Liver (tissue), 3 donors: ENCODE data around the gene GALK1.

Source experiments
- CTCF ChIP-seq: fragments of 150-350 bp; IDR thresholded peaks from 2 replicates; pipeline ENCODE4 v1.5.1; 2017; ENCODE audit warnings: improper control_type of control experiment, low read depth, low read length; ENCODE audit not compliant: missing input control
- HNF4A ChIP-seq, 2 donors: conservative IDR thresholded peaks; 2 replicates each; pipeline ENCODE4 v1.6.1; 2016; ENCODE audit warnings: antibody characterized with exemption in 2 of 2, mild to moderate bottlenecking in 2 of 2
- RAD21 ChIP-seq, 2 donors: IDR thresholded peaks; 2 replicates each; pipeline ENCODE4 v1.6.1; 2016; ENCODE audit warnings: antibody characterized with exemption in 2 of 2, mild to moderate bottlenecking in 2 of 2
- TAF1 ChIP-seq: conservative IDR thresholded peaks from 2 replicates; pipeline ENCODE4 v1.6.1; 2016; ENCODE audit warnings: antibody characterized with exemption, mild to moderate bottlenecking
- YY1 ChIP-seq: IDR thresholded peaks from 2 replicates; pipeline ENCODE4 v1.6.1; 2016; ENCODE audit warnings: antibody characterized with exemption, mild to moderate bottlenecking
- TF ChIP-seq, protein P1 (sequence below): IDR thresholded peaks from 2 replicates; pipeline ENCODE4 v1.6.1; 2016; ENCODE audit warnings: antibody characterized with exemption
- TF ChIP-seq, protein P2 (sequence below): IDR thresholded peaks from 2 replicates; pipeline ENCODE4 v1.6.1; 2016; ENCODE audit warnings: antibody characterized with exemption
- donor health status: healthy.
- donor health status: healthy.

- TF ChIP-seq RAD21 (IDR thresholded peaks at IDR 0.05) (no peak), TAF1 (no peak), CTCF (no peak), YY1 (no peak), HNF4A (conservative IDR thresholded peaks at IDR 0.05) (no peak)
- TF ChIP-seq, protein P1, sequence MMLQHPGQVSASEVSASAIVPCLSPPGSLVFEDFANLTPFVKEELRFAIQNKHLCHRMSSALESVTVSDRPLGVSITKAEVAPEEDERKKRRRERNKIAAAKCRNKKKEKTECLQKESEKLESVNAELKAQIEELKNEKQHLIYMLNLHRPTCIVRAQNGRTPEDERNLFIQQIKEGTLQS = no peak
- TF ChIP-seq, protein P2, sequence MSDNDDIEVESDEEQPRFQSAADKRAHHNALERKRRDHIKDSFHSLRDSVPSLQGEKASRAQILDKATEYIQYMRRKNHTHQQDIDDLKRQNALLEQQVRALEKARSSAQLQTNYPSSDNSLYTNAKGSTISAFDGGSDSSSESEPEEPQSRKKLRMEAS = no peak
Measured at GRCh38 chr17:75814021-75814395, 49.0 kb upstream of the GALK1 start.
